Measurements from ENCODE around the gene FASTKD3.

FASTKD3 gene

DNA sequence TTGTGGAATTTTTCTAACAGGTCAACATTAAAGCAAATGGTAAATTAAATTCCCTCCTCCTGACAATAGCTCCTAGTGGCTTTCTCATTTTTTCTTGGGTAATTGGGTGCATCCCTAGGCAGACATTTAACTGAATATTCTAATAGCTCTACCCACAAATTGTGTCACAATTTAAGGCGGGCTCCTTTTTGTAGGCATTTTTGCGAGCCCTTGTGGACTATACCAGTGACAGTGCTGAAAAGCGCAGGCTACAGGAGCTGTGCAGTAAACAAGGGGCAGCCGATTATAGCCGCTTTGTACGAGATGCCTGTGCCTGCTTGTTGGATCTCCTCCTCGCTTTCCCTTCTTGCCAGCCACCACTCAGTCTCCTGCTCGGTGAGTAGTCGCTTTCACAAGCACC, 20.1 kb upstream of the FASTKD3 start:
- Mint-ChIP-seq H3K4me1 (peaks cover 11% of the 10 kb centered on the region), H3K9me3 (no peaks in the 10 kb centered on the region), H3K27ac (no peak overlapping the region), H3K36me3 (peaks cover 27% of the 10 kb centered on the region), H3K27me3 (no peaks in the 10 kb centered on the region), H3K4me3 (no peak overlapping the region)

DNA sequence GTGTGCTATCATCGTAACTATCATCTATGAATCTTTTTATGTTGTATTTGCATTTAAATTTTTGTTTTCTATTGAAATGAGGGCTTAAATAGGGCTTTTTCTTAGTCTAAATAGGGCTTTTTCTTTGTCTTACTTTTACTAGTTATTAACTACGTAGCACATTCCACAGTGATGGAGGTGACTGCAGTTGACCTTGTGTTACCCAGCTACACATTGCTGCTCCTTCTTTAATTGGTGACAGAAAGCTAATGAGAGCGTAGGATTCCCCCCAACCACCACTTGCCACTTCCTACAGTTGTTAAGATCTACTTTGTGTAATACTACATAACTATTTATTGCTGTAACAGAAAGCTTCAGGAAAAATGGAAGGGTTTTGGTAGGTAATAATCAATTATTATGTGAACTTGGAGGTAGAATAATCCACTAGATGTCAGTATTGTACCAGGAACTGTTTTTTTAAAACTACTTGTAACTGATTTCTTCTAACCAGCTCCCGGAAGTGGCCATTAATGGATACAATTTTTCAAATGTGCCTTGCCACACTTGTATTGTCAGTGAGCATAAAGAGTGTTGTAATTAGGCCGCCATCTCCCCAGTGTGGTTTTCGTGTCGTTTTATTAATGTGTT, 18.1 kb upstream of the FASTKD3 start:
- H3K27ac Mint-ChIP-seq: no peak overlapping the region

DNA sequence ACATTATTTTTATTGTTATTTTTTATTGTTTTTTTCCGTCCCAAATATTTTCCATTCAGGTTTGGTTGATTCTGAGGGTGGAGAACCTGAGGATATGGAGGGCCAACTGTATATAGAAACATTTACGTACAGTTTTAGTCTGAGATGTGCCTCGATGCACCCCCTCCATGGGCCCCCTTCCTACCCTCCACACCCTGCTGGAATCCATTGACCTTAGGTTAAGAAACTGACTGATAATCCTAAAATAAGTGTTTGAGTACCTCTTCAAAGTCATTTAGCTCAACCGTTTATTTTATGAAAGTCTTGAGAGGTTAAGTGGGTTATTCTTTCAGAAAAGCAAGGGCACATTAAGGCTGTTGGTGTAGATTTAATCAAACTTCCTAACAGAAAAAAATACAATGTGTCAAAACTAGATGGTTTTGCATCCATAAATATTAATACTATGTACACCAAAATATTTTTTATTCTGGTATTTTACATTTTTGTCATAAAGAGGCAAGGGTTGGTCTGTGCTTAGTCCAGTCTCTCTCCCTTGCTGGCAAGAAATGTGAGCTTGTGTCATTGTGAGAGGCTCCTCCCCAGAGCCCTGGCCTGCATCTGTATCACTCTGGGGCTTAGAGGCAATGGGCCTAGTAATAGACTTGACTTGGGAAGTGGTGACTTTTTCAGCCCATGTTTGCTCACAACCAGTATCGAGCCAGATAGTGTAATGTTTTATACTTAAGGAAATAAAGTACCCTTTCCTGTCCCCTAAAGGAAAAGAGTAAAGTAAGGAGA, 15.8 kb upstream of the FASTKD3 start:
- Mint-ChIP-seq H3K4me3 (no peak overlapping the region), H3K27me3 (no peaks in the 10 kb centered on the region), H3K36me3 (peaks cover 24% of the 10 kb centered on the region), H3K9me3 (no peaks in the 10 kb centered on the region), H3K4me1 (peaks cover 22% of the 10 kb centered on the region), H3K27ac (no peak overlapping the region)

More for the DNA sequence above, 18.1 kb upstream of the FASTKD3 start:
- H3K27me3 Mint-ChIP-seq: no peaks in the 10 kb centered on the region
- H3K9me3 Mint-ChIP-seq: no peaks in the 10 kb centered on the region
- H3K36me3 Mint-ChIP-seq: peaks cover 20% of the 10 kb centered on the region
- H3K4me1 Mint-ChIP-seq: peaks cover 13% of the 10 kb centered on the region
- no peak overlapping the region for H3K4me3 Mint-ChIP-seq

DNA sequence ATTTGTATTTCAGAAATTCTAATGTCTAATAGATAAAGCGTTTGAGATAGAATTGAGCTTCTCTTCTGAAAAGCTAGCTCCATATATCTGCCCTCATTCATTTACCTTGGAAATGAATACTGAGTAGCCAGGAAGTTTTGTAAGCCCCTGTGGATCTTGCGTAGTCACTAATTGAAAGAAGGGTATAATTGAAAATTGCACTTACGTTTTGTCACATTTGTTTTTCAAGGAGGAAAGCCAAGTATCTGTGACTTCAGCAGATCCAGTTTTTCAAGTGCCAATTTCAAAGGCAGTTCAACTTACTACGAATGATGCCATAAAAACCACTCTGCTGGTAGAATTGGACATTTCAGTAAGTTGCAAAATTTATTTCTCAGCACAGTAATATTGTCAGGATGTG, 14.1 kb upstream of the FASTKD3 start:
- no peaks in the 10 kb centered on the region for H3K27me3 Mint-ChIP-seq
- H3K27ac Mint-ChIP-seq: no peak overlapping the region
- H3K9me3 Mint-ChIP-seq: no peaks in the 10 kb centered on the region
- H3K4me3 Mint-ChIP-seq: no peak overlapping the region
- peaks cover 31% of the 10 kb centered on the region for H3K4me1 Mint-ChIP-seq
- peaks cover 21% of the 10 kb centered on the region for H3K36me3 Mint-ChIP-seq

DNA sequence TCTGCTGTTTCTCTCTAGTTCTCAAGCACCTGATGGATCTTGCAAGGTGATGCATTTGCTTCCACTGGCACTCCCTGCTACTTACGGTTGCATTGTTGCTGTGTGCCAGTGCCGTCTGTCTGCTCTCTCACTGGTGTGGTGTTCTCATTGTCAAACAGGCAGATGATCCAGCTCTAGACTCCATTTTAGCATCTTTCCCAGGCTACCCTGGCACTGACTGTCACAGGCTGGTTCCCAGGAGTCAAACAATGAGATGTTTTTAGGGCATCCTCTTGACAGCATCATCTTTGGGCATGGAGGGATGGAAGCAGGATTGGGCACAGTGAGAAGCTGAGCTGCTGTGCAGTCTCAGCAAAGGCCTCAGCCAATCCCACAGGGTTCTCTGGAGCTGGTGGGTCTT, 13.0 kb upstream of the FASTKD3 start:
- Mint-ChIP-seq H3K9me3 (no peaks in the 10 kb centered on the region), H3K36me3 (peaks cover 21% of the 10 kb centered on the region), H3K4me1 (peaks cover 37% of the 10 kb centered on the region), H3K4me3 (no peak overlapping the region), H3K27ac (peak overlapping the region; percentile 14), H3K27me3 (no peaks in the 10 kb centered on the region)

DNA sequence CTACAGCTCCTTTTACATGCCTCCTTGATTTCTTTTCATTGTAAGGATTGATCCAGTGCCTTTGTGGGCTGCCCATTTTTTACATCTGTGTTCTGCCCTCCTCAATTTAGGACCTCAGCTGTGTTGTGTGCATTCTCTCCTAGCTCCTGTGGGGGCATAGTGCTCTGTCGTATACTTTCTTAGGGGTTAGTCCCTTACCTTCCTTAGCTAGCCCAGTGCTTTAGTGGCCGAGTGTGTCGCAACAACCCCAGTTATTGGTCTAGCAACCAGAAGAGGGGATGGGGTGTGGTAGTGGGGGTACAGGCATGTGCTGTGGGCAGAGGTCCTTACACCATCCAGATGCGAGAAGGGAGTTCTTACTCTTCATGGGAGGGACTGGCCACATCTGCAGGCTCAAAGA, 12.3 kb upstream of the FASTKD3 start:
- peak overlapping the region; percentile 59 for H3K27ac Mint-ChIP-seq
- peaks cover 42% of the 10 kb centered on the region for H3K4me1 Mint-ChIP-seq
- H3K36me3 Mint-ChIP-seq: peaks cover 22% of the 10 kb centered on the region
- no peak overlapping the region for H3K4me3 Mint-ChIP-seq
- no peaks in the 10 kb centered on the region for H3K9me3 Mint-ChIP-seq
- H3K27me3 Mint-ChIP-seq: no peaks in the 10 kb centered on the region

DNA sequence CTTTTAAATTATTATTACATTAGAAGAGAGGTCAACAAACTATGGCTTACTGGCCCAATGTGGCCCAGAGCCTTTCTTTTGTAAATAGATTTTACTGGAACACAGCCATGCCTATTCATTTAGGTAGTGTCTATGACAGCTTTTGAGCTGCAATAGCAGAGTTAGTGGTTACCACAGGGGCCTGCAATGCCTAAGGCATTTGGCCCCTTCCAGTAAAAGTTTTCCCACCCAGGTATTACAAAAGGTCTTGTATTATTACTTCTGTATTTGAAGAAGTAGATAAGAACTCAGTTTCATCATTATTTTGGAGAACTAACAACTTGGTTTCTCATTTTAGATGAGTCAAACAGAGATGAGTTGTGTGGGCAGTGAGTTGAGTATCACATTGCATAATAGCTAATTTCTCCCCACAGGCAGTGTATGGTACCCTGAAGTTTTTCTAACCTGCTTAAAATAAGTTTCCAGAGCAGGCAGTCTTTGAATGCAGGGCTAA, 9.6 kb upstream of the FASTKD3 start:
- H3K4me3 Mint-ChIP-seq: no peak overlapping the region
- no peaks in the 10 kb centered on the region for H3K27me3 Mint-ChIP-seq
- no peaks in the 10 kb centered on the region for H3K9me3 Mint-ChIP-seq
- peaks cover 25% of the 10 kb centered on the region for H3K36me3 Mint-ChIP-seq
- peaks cover 54% of the 10 kb centered on the region for H3K4me1 Mint-ChIP-seq
- peak overlapping the region; percentile 90 for H3K27ac Mint-ChIP-seq

DNA sequence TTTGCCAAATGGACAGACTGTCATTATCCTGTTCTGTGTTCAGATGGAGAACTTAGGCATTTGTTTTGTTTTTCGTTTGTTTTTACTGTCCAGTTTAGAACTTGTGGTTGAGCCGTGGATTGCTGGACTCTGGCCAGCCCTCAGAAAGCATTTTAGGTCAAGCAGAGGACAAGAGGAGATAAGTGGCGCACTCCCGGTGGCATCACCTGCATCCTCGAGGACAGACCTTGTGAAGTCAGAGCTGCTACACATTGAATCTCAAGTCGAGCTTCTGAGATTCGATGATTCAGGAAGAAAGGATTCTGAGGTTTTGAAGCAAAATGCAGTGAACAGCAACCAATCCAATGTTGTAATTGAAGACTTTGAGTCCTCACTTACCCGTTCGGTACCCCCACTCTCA, 9.0 kb upstream of the FASTKD3 start:
- Mint-ChIP-seq H3K4me3 (no peak overlapping the region), H3K27ac (peak overlapping the region; percentile 90), H3K27me3 (no peaks in the 10 kb centered on the region), H3K36me3 (peaks cover 25% of the 10 kb centered on the region), H3K4me1 (peaks cover 60% of the 10 kb centered on the region), H3K9me3 (no peaks in the 10 kb centered on the region)

DNA sequence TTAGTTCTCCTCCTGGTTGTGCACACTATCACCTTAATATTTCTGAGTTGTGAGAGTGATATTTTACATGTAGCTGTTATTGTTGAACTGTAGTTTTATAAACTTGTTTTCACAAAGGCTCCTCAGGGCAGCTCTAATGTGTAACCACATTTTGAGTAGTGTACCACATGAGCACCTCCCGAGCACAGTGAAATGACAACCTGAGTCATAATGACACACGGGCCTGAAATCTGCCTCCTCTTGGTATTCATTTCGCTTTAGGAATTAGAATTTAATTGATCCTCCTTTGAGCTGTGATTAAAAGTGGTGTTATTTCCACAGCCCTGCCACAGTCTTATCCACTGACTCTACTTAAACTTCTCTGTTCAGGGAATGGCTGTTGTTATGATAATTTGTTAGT, 8.0 kb upstream of the FASTKD3 start:
- no peak overlapping the region for H3K4me3 Mint-ChIP-seq
- peaks cover 25% of the 10 kb centered on the region for H3K36me3 Mint-ChIP-seq
- H3K9me3 Mint-ChIP-seq: no peaks in the 10 kb centered on the region
- no peaks in the 10 kb centered on the region for H3K27me3 Mint-ChIP-seq
- peak overlapping the region; percentile 23 for H3K27ac Mint-ChIP-seq
- peaks cover 67% of the 10 kb centered on the region for H3K4me1 Mint-ChIP-seq

DNA sequence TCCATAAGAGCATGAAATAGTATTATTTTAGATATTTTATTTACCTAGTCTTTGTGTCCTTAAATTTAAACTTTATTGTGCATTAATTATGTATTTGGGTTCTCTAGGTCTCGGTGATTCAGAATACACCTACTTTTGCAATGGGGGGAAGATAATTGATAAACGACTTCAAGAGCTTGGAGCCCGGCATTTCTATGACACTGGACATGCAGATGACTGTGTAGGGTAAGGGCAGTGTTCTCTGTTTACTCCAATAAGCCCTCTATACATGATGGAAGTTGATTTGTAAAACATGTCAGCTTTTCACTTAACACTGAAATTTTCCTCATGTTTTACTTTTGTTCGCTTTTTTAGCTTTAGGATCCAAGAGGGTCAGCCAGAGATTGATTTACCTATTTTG, 6.3 kb upstream of the FASTKD3 start:
- H3K27ac Mint-ChIP-seq: no peak overlapping the region
- no peaks in the 10 kb centered on the region for H3K9me3 Mint-ChIP-seq
- H3K27me3 Mint-ChIP-seq: no peaks in the 10 kb centered on the region
- peaks cover 76% of the 10 kb centered on the region for H3K4me1 Mint-ChIP-seq
- no peak overlapping the region for H3K4me3 Mint-ChIP-seq
- peaks cover 21% of the 10 kb centered on the region for H3K36me3 Mint-ChIP-seq

DNA sequence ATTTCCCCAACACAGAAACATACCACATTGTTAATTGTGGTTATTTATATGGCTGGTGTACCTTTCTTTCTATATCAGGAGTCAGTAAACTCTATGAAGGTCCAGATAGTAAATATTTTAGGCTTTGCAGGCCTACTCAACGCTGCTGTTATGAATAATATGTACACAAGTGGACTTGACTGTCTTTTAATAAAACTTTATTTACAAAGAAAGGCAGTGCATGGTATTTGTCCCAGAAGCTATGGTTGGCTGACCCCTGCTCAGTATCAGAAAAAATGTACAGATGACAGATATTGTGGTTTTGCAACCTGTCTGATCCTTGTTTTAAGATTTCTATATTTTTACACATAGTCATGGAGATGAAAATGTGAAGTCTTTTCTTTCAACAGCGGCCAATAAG, 5.8 kb upstream of the FASTKD3 start:
- H3K36me3 Mint-ChIP-seq: peaks cover 23% of the 10 kb centered on the region
- no peak overlapping the region for H3K27ac Mint-ChIP-seq
- H3K4me1 Mint-ChIP-seq: peaks cover 80% of the 10 kb centered on the region
- H3K9me3 Mint-ChIP-seq: no peaks in the 10 kb centered on the region
- no peaks in the 10 kb centered on the region for H3K27me3 Mint-ChIP-seq
- no peak overlapping the region for H3K4me3 Mint-ChIP-seq

DNA sequence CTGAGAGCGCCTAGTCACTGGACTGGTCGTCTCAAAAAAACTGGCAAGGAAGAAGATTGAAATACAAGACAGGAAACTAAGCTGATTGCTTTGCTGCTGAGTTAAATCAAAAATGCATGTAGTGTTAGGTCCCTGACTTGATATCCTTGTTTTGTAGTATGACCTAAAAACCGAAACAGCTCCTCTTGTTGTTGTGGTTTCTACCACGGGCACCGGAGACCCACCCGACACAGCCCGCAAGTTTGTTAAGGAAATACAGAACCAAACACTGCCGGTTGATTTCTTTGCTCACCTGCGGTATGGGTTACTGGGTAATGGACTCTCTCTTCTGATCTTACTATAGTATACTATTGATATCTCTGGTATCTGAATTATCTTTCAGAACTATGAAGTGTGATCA, 4.4 kb upstream of the FASTKD3 start:
- H3K27me3 Mint-ChIP-seq: no peaks in the 10 kb centered on the region
- peak overlapping the region; percentile 60 for H3K27ac Mint-ChIP-seq
- peaks cover 21% of the 10 kb centered on the region for H3K36me3 Mint-ChIP-seq
- H3K9me3 Mint-ChIP-seq: no peaks in the 10 kb centered on the region
- H3K4me3 Mint-ChIP-seq: peak overlapping the region; percentile 34
- peaks cover 71% of the 10 kb centered on the region for H3K4me1 Mint-ChIP-seq

DNA sequence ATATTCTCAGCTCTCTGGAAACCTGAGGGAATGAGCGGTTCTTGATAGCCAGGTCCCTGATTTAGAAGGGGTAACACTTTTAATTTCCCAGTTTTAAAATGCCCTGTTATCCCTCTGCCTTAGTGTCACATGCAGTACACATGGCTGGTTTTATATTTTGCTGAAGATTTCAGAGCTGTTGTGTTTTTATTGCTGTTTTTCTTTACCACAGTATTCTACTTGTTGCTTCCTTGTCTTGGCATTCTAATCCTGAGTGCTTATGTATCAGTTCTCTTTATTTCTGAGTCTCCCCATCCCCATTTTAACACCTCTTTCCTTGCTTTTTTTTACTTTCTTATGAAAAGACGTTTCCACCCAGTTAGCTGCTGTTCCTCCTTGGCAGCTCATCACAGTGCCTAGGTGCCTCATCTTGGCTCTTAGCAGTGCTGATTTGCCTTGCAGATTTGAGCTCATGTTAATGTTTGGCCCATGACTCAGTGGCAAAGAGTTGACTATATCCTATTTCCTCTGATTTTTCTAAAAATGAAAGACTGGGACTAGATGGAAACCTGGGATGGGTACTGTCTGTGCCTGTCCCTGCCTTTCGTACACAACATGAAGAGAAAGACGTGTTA, 3.8 kb upstream of the FASTKD3 start:
- Mint-ChIP-seq H3K4me3 (peak overlapping the region; percentile 34), H3K27ac (peak overlapping the region; percentile 38), H3K4me1 (peaks cover 70% of the 10 kb centered on the region), H3K9me3 (no peaks in the 10 kb centered on the region), H3K36me3 (peaks cover 15% of the 10 kb centered on the region), H3K27me3 (no peaks in the 10 kb centered on the region)

DNA sequence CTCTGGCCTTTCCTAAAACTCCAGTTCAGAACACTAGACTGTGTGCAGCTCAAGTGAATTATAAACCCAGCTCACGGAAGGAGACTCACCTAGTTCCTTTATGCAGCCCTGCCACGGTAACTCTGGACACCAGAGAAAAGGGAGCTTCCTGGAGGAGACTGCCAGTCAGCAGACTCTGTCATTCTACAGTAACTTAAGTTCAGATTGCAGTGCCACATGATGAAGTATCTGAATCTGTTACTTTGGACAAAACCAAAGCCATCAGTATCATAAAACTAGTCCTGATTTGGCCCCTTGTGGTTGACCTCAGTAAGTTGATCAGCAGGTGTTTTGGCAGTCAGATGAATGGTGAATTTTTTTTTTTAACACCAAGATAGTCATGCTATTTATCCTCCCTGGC, 2.8 kb upstream of the FASTKD3 start:
- H3K4me3 Mint-ChIP-seq: peak overlapping the region; percentile 99
- no peaks in the 10 kb centered on the region for H3K9me3 Mint-ChIP-seq
- H3K4me1 Mint-ChIP-seq: peaks cover 70% of the 10 kb centered on the region
- peak overlapping the region; percentile 49 for H3K27ac Mint-ChIP-seq
- H3K36me3 Mint-ChIP-seq: peaks cover 13% of the 10 kb centered on the region
- H3K27me3 Mint-ChIP-seq: no peaks in the 10 kb centered on the region

DNA sequence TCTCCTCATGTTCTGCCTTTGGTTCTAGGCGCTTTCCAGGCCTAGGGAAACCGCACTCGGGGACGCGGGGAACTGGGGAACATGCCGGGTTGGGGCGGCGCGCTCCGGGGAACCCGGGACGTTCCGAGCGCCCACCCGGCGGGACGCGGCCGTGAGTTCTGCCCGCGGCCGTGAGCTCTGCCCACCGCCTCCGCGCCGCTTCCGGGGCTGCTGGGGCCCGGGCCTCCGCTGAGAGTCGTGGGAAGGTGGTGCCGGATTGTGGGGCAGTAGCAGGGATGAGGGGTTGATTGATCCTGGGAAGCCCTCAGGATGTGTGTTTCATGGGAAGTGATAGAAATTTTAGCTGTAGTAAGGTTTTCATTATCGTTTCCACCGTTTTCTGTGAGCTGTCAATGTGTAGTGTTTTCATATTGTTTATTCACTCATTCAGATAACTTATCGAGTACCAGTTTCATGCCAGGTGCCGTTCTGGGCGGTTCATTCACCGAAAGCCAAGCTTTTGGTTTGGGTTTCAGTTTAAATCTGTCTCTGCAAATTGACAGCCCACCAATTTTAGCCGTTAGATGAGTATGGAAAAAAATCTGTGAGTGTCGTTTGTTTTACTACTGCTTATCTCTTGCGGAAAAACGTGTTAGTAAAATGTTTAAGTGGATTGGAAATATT, 774 bp upstream of the FASTKD3 start:
- no peaks in the 10 kb centered on the region for H3K27me3 Mint-ChIP-seq
- peak overlapping the region; percentile 91 for H3K27ac Mint-ChIP-seq
- peak overlapping the region; percentile 99 for H3K4me3 Mint-ChIP-seq
- H3K4me1 Mint-ChIP-seq: peaks cover 79% of the 10 kb centered on the region
- no peaks in the 10 kb centered on the region for H3K9me3 Mint-ChIP-seq
- peaks cover 7% of the 10 kb centered on the region for H3K36me3 Mint-ChIP-seq

DNA sequence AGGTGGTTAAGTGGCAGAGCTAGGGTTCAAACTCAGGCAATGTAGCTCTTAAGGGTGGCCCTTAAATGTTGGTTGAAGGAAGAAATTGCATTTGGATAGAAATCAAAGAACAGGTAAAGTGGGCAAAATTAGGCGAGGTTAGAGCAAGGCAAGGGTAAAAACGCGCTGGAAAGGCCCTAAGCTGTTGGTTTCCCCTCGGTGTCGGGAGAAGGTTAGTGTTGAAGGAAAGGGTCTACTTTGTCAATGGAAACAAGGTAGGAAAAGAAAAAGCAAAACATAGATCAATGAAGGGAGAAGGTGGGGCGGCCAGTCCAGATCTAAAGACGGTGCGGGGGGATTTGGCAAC, 431 bp downstream of the FASTKD3 start:
- Mint-ChIP-seq H3K9me3 (no peaks in the 10 kb centered on the region), H3K4me1 (peaks cover 72% of the 10 kb centered on the region), H3K27me3 (no peaks in the 10 kb centered on the region), H3K4me3 (peak overlapping the region; percentile 99), H3K36me3 (peaks cover 7% of the 10 kb centered on the region), H3K27ac (peak overlapping the region; percentile 91)

All from activated naive CD4-positive, alpha-beta T cell treated with anti-CD3 and anti-CD28 coated beads, Interleukin-2, amount 50 U/mL, for 24 hours (primary cell).